GM18505 (cell line): ENCODE results near the gene GASK1B.

Experiments
- ATAC-seq: cut with Tn5 transposase; IDR thresholded peaks from one replicate; pipeline ENCODE4 v1.9.1; 2021; ENCODE audit not compliant: unreplicated experiment
- POLR2A ChIP-seq: IDR thresholded peaks from 4 replicates; pipeline ENCODE4 v1.6.1; 2011; ENCODE audit warnings: borderline replicate concordance; ENCODE audit not compliant: insufficient read depth, insufficient read length; ENCODE audit errors: extremely low read depth

The GASK1B gene

GRCh38 chr4:158172261-158173258 lies at the start of gene GASK1B:
TSS of gene GASK1B (minus strand) at chr4:158173025. CDS start at chr4:158171375, 1,650 bp downstream.
- no peak for TF ChIP-seq POLR2A
- ATAC-seq: peak; percentile 45

- no peak for TF ChIP-seq POLR2A
- peak; percentile 65 for ATAC-seq
Observed at GRCh38 chr4:158219623-158220022, 46.8 kb upstream of the GASK1B start.

GRCh38 chr4:158217763-158218162 lies 44.9 kb upstream of the GASK1B start:
- no peak for TF ChIP-seq POLR2A
- no peak for ATAC-seq

- no peak for ATAC-seq
- no peak for TF ChIP-seq POLR2A
Observed at GRCh38 chr4:158214856-158215255, 42.0 kb upstream of the GASK1B start.

GRCh38 chr4:158213466-158213865 lies 40.6 kb upstream of the GASK1B start:
- ATAC-seq: no peak
- no peak for TF ChIP-seq POLR2A

- no peak for ATAC-seq
- TF ChIP-seq POLR2A: no peak
Observed at GRCh38 chr4:158211222-158211621, 38.4 kb upstream of the GASK1B start.

- peak; percentile 95 for ATAC-seq
- TF ChIP-seq POLR2A: peak; percentile 48
Observed at GRCh38 chr4:158209825-158210807, 37.3 kb upstream of the GASK1B start, which contains the start of gene TMEM144. TSS of gene TMEM144 (plus strand) at chr4:158210486. CDS start at chr4:158212668, 2,182 bp downstream.

GRCh38 chr4:158208963-158209640 lies 36.3 kb upstream of the GASK1B start:
- ATAC-seq: peak; percentile 59
- no peak for TF ChIP-seq POLR2A

- TF ChIP-seq POLR2A: no peak
- no peak for ATAC-seq
Observed at GRCh38 chr4:158203929-158204328, 31.1 kb upstream of the GASK1B start.

- ATAC-seq: no peak
- no peak for TF ChIP-seq POLR2A
Observed at GRCh38 chr4:158203436-158203835, 30.6 kb upstream of the GASK1B start.

- TF ChIP-seq POLR2A: no peak
- ATAC-seq: no peak
Observed at GRCh38 chr4:158202481-158202880, 29.7 kb upstream of the GASK1B start.

- ATAC-seq: no peak
Observed at GRCh38 chr4:158201876-158202275, 29.1 kb upstream of the GASK1B start.

GRCh38 chr4:158201322-158201721 lies 28.5 kb upstream of the GASK1B start:
- ATAC-seq: no peak
- TF ChIP-seq POLR2A: no peak

More at GRCh38 chr4:158201876-158202275, 29.1 kb upstream of the GASK1B start:
- TF ChIP-seq POLR2A: no peak

GRCh38 chr4:158200214-158200613 lies 27.4 kb upstream of the GASK1B start:
- TF ChIP-seq POLR2A: no peak
- ATAC-seq: no peak
